CD4-positive, alpha-beta T cell treated with Interferon gamma for 1 hour (primary cell): Measurements from ENCODE around the gene UGT1A9.

Source experiments
- DNase-seq: peaks from one replicate; pipeline ENCODE4 v3.0.0-alpha.2; 2020

The UGT1A9 gene

DNA sequence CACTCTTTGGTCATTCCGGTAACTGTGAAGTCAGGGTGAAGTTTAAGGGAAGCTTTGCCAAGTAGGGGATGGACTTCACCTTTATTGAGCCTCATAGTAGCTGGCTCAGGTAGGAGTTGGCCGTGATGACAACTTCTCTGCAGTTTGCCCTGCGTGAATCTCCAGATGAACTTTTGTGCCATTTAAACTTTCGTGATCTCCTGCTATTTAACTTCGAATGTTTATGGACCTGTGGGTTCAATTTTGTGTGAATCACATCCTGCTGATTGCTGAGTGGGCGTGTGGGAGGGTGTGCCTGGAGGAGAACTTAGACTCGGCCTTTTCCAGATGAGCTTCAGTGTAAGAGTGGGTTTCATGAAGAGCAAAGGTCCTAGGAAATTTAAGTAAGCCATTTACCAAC lies 92.6 kb downstream of the UGT1A9 start:
- no peak for DNase-seq

- DNase-seq = no peak
Measured at GRCh38 chr2:233764761-233765160, 93.1 kb downstream of the UGT1A9 start.

DNA sequence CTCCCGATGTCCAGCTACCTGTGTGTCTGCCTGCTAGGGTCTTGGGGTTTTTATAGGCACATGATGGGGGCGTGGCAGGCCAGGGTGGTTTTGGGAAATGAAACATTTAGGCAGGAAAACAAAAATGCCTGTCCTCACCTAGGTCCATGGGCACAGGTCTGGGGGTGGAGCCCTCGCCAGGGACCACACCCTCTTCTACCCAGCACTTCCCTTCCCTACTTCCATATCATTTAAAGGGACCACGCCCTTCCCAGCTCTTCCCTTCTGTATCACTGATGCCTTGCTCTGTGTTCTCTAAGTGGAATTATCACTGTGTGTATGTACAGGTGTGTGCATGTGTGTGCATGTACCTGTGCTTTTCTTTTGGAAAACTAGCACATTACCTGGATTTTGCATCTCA lies 94.7 kb downstream of the UGT1A9 start:
- DNase-seq = no peak

GRCh38 chr2:233768076-233768475 lies 96.4 kb downstream of the UGT1A9 start:
- DNase-seq = no peak

GRCh38 chr2:233769260-233769659 lies 97.6 kb downstream of the UGT1A9 start:
- no peak for DNase-seq

DNA sequence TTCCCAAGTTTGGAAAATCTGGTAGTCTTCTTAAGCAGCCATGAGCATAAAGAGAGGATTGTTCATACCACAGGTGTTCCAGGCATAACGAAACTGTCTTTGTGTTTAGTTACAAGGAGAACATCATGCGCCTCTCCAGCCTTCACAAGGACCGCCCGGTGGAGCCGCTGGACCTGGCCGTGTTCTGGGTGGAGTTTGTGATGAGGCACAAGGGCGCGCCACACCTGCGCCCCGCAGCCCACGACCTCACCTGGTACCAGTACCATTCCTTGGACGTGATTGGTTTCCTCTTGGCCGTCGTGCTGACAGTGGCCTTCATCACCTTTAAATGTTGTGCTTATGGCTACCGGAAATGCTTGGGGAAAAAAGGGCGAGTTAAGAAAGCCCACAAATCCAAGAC lies 100.5 kb downstream of the UGT1A9 start:
- no peak for DNase-seq

GRCh38 chr2:233772583-233772982 lies 100.9 kb downstream of the UGT1A9 start:
- DNase-seq = no peak

GRCh38 chr2:233773854-233774253 lies 102.2 kb downstream of the UGT1A9 start:
- DNase-seq = no peak

GRCh38 chr2:233775414-233775813 lies 103.7 kb downstream of the UGT1A9 start:
- no peak for DNase-seq

DNA sequence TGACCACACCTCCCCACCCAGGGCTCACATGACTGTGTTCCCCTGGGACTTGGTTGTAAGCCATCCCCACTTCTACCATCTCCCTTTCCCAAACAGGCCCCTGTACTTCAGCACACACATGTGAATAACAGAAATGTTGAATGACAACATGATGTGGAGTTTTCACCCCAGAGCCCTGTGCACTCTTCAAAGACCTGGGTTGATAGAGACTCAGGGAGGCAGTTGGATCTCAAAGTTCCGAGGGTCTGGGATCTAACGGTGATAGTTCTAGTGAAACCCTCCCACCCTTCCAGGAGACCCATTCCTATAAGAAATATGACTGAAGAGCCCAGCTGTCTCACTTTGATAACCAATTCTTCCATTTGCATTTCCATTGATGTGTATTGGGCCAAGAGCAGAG lies 106.3 kb downstream of the UGT1A9 start, which contains the start of gene MROH2A:
Gene MROH2A (plus strand): TSS at position 301 of the 400 bp plus-strand sequence. CDS start 1,029 bp downstream, outside the sequence.
- no peak for DNase-seq

- DNase-seq = no peak
Measured at GRCh38 chr2:233779722-233780121, 108.0 kb downstream of the UGT1A9 start.

GRCh38 chr2:233780771-233781170 lies 109.1 kb downstream of the UGT1A9 start:
- no peak for DNase-seq

DNA sequence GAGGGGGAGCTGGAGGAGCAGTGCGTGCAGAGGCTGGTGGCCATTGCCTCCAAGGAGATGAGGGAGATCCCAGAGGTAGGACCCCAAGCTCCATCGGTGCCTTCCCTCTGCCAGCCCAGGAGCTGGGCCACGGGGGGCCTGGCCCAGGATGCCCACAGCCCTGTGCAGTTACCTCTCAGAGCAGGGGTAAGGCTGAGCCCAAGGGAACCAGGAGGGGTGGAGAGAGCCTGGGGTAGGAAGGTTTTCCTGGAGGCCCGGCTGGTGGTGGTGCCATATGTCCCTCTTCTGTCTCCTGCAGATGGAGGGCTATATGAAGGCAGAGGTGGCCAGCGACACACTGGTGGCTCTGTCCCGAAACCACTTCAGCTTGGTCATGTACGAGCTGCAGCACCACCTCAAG lies 117.9 kb downstream of the UGT1A9 start:
- no peak for DNase-seq

GRCh38 chr2:233791151-233791882 lies 119.6 kb downstream of the UGT1A9 start:
- no peak for DNase-seq

DNA sequence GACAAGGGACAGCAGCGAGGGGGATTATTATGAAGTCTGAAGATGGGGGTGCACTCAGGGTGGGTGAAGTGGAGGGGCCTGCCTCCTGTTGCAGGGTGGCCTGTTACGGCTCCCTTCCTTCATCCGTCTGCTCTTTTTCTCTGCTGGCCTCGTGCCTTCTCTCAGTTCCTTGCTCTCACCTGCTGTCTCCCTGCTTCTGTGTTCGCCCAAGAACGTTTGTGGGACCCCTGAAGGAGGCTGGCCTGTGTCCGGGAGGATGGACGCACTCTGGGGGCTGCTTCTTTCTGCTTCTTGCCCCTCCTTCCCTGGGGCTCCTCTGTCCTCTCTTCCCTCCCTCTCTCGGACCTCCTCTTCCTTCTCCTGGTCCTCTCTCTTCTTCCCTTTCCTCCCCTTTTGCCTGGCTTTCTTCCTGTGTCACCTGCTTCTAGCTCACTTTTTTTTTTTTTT lies 120.2 kb downstream of the UGT1A9 start:
- no peak for DNase-seq

DNA sequence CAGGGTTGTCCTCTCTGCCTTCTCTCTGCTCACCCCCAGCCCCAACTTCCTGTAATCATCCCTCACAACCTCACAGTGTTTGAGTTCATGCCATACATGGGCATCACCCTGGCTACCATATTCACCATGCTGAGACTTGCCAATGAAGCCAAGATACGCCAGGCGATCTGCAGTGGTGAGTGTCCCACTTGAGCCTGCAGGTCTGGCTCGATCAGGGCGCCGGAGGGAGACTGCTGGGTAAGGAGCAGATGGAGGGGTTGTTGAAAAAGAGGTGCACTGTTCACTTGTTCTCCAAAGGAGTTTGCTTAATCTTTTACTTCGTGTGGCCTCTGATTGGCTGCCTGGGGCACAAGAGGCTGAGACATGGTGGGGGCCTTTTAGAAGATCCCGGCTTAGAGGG lies 121.0 kb downstream of the UGT1A9 start:
- no peak for DNase-seq

GRCh38 chr2:233793465-233794127 lies 121.9 kb downstream of the UGT1A9 start:
- no peak for DNase-seq

GRCh38 chr2:233794128-233794658 lies 122.5 kb downstream of the UGT1A9 start:
- DNase-seq = no peak

DNA sequence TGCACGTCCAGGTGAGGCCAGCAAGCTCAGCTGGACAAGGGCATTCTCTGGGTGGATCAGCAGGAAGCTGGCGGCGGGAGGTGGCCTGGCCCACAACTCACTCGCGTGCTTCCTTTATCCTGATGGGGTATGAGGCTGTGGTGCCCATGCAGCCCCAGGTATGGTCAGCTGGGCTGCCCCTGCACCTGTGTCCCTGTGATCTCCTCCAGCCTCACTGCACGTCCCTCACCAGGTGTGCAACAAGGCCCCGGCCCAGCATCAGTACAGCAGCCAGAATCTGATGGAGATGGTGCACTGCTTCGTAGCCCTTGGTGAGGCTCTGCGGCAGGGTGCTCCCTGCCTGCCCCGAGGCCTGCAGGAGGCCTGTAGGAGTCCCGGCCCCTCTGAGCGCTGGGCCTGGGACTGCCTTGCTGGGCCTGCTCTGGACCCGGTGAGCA lies 124.1 kb downstream of the UGT1A9 start:
- DNase-seq = no peak

- DNase-seq = no peak
Measured at GRCh38 chr2:233796254-233796653, 124.6 kb downstream of the UGT1A9 start.

DNA sequence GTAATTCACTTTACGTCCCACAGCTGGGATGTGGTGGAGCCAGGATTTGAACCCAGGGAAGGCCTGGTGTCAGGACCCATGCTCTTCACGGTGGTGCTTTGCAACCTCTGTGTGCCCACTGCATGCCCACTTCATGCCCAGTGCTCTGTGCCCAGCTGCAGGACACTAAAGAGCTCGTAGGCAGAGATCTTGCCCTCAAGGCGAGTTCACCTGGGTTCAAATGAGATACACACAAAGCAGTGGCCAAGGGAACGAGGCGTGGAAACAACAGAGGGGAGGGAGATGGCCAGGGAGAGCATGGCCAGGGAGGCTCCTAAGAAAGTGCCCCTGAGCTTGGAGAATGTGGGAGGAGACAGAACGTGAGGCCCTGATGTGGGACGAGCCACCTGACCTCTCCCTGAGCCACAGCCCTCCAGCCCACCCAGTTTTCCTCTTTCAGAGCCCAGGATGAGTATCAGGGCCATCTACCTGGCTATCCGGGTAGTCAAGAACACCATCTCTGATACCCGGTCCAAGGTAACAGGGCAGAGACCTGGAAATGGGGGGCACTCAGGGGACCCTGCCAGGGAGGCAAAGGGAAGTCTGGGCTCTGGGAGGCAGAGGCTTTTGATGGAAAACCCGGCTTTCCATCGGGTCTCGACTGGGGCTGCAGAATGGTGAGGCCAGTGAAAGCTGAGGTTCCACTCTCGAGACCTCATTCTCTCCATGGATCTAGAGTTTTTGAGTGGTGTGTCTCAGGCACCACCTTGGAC lies 126.8 kb downstream of the UGT1A9 start:
- no peak for DNase-seq

GRCh38 chr2:233799087-233799665 lies 127.5 kb downstream of the UGT1A9 start:
- DNase-seq = no peak

- DNase-seq = no peak
Measured at GRCh38 chr2:233799716-233800115, 128.0 kb downstream of the UGT1A9 start.
